ENCODE data around the gene EPHX1.

- TF ChIP-seq POLR2AphosphoS5 (IDR thresholded peaks at IDR 0.05): peak in 1 of 3 donors; percentile 43
- TF ChIP-seq POLR2A (IDR thresholded peaks at IDR 0.05): no peak
- no peak for TF ChIP-seq CTCF (IDR thresholded peaks at IDR 0.05)
Measured at GRCh38 chr1:225813214-225813964, 3.5 kb downstream of the EPHX1 start.

Data from breast epithelium (tissue), 3 donors.